Suppressor macrophage treated with lipopolysaccharide for 1 hour (primary cell): ENCODE data around the gene FILIP1L.
A peak's percentile ranks its signal among the peaks of the same experiment; 100 is the strongest.
"Not testable (repeated sequence)": the region's sequence is repeated elsewhere in the genome, so short reads cannot be mapped to it uniquely, and the experiment has no call there.

ENCODE experiments used
- DNase-seq, 3 donors: peaks; one replicate each; pipeline ENCODE4 v3.0.0-alpha.2; 2020 to 2022

The FILIP1L gene

DNA sequence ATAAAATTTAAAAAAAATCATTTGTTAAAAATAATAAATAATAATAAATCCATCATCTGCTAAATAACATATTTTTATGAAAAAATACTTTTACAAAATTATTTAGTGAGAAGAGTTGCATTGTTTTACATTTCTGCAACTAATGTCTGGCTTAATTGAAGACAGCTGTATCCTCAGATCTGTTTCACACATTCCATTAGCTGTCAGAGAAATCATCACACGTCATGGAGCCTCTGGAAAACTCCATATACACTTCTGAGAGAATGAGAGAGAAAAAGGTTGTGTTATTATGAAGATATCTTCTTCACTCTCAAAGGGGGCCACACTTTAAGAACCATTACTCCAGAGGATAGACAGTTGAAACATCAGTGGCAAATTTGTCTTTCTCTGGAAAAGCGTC lies 255.8 kb downstream of the FILIP1L start:
- DNase-seq = no peak

GRCh38 chr3:99857278-99857677 lies 257.0 kb downstream of the FILIP1L start:
- no peak for DNase-seq

- DNase-seq = no peak
Observed at GRCh38 chr3:99856437-99857220, 257.7 kb downstream of the FILIP1L start.

- DNase-seq = no peak
Observed at GRCh38 chr3:99855900-99856299, 258.4 kb downstream of the FILIP1L start.

GRCh38 chr3:99854756-99855298 lies 259.5 kb downstream of the FILIP1L start:
- no peak for DNase-seq

- DNase-seq = no peak
Observed at GRCh38 chr3:99852851-99853250, 261.4 kb downstream of the FILIP1L start.

- DNase-seq = no peak
Observed at GRCh38 chr3:99851955-99852354, 262.3 kb downstream of the FILIP1L start.

GRCh38 chr3:99850608-99851007 lies 263.7 kb downstream of the FILIP1L start:
- no peak for DNase-seq

- no peak for DNase-seq
Observed at GRCh38 chr3:99848433-99848832, 265.9 kb downstream of the FILIP1L start.

DNA sequence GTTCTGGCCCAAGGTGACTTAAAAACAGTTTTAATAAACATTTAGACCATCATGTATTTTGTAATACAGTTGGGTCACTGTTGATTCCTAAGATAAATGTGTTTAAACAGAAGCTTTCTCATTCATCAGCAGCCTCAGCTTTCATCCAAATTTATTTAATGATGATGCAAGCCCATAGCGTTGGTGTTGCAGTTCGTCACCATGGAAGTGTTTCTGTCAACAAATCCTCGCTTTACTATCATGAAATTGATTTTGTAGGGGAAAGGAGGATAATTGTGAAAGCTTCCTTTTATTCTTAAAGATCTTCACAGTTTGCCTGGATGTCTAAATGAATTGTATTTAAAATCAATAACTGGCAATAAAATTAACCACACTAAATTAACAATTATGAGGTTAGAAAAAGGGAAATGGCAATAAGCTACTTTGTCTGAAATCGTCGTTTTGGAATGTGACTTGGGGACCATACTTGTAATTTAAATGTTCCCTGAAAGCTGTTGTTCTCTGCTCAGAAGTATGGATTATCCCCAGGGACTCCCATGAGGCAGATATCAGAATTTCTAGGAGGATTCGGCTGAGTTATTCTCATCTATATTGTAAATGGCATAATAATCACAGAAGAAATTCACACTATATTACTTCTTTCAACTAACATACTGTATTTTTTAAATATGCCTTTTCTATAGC lies 267.7 kb downstream of the FILIP1L start:
- peak; percentile 19 to 49 (median 44) for DNase-seq

DNA sequence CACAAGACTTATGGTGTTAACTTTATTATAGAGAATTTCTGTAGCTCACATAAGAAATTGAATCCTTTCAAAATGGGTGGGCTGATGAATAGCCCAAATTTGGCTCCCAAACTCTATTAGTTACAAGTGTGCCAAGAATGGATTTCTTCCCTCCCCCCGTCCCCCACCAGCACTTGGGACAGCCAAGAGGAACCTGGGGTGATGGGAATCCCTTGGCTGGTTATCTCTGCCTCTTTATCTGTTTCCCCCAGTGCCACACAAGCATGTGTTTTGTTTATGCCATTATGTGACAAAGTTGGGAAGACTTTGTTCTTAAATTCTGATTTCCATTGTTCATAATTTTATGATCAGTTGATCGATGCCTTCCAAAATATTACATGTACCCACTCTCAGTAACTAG lies 268.3 kb downstream of the FILIP1L start:
- no peak for DNase-seq

GRCh38 chr3:99845331-99845730 lies 269.0 kb downstream of the FILIP1L start:
- DNase-seq = peak; percentile 61 to 78 (median 73)

DNA sequence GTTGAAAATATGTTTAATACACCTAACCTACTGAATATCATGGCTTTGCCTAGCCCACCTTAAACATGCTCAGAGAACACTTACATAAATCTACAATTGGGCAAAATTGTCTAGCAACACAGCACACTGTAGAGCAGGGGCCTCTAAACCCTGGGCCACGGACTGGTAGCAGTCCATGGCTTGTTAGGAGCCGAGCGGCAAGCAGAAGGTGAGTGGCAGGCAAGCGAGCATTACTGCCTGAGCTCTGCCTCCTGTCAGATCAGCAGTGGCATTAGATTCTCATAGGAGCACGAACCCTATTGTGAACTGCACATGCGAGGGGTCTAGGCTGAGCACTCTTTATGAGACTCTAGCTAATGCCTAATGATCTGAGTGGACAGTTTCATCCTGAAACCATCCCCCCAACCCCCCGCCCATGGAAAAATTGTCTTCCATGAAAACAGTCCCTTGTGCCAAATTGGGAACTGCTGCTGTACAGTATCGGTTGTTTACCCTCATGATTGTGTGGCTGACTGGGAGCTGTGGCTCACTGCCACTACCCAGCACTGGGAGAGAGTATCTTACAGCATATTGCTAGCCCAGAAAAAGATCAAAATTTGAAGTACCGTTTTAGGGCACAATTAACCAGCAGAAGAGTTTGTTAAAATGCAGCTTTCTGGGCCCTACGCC lies 270.6 kb downstream of the FILIP1L start:
- no peak for DNase-seq

- peak; percentile 56 to 68 (median 64) for DNase-seq
Observed at GRCh38 chr3:99842826-99843589, 271.3 kb downstream of the FILIP1L start.

DNA sequence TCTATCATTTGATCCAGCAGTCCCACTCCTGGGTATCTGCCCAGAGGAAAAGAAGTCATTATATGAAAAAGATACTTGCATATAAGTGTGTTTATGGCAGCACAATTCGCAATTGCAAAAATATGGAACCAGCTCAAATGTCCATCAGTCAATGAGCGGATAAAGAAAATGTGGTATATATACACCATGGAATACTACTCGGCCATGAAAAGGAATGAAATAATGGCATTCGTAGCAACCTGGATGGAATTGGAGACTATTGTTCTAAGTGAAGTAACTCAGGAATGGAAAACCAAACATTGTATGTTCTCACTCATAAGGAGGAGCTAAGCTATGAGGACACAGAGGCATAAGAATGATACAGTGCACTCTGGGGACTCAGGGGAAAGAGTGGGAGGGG lies 272.4 kb downstream of the FILIP1L start:
- DNase-seq = not testable (repeated sequence)

GRCh38 chr3:99839613-99840012 lies 274.7 kb downstream of the FILIP1L start:
- no peak for DNase-seq

DNA sequence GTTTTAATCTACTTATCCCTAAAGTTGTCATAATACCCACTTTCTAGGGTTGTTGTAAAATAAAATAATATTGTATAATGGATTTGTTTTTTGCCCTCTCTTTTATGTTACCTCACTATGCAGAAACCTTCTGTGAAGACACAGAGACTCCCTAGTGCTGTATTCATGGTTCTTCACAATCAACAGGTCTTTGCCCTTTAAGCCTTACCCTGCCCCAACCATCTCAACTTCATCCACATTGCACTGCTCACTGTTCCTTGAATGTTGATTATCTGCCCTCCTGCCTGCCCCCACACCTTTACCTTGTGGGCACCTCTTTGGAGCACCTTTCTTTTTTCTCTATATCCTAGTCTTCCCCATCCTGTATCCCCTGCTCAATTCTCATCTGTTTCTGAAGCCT lies 275.5 kb downstream of the FILIP1L start:
- DNase-seq = no peak

GRCh38 chr3:99837715-99838114 lies 276.6 kb downstream of the FILIP1L start:
- DNase-seq = no peak

- no peak for DNase-seq
Observed at GRCh38 chr3:99836681-99837080, 277.6 kb downstream of the FILIP1L start.

GRCh38 chr3:99834211-99834957 lies 279.9 kb downstream of the FILIP1L start:
- no peak for DNase-seq

DNA sequence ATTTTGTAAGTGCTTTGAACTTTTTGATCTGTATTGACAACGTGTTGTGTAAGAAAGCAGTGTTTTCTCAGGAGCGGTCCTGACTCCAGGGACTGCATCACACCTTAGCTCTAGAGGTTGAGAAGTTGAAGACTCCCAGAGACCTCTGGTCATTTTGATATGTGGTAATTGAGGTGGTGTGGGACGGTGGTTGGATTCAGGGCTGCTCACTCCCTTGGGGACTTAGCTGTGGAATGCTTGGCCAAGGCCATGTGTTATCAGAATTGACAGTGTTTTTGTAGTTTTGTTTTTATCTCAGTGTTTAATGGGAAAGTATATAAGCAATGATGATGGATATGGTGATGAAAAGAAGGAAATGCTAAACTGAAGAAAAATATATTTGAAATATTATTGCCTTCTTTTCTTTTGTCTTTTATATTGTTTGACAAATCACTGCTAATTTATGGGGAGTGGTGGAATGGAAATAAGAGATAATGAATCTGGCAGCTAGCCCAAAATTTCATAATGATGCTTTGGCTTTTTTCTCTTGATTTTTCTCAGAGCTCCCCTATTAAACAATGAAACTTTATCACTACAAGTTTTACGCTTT lies 280.6 kb downstream of the FILIP1L start:
- no peak for DNase-seq

- no peak for DNase-seq
Observed at GRCh38 chr3:99829844-99830243, 284.5 kb downstream of the FILIP1L start.
